Right lobe of liver (tissue), 4 donors: ENCODE measurements around the gene MPG.

Source experiments
- CTCF ChIP-seq, 4 donors: fragments of 200-600 bp in 3 of 4; fragments of 450-650 bp in 1 of 4; IDR thresholded peaks; one replicate each; pipeline versions ENCODE4 v1.5.1 to v1.8.0; 2016 to 2022; ENCODE audit warnings: antibody characterized with exemption in 4 of 4, mild to moderate bottlenecking in 2 of 4
- POLR2A ChIP-seq: fragments of 450-650 bp; IDR thresholded peaks from one replicate; pipeline ENCODE4 v1.6.1; 2017; ENCODE audit warnings: antibody characterized with exemption, mild to moderate bottlenecking
- donor health status: DM: no; HTN: no; CAD: no.
- donor health status: DM: no; HTN: no; CAD: no.
- donor health status: DM: no; HTN: yes; CAD: no.

GRCh38 chr16:88613-89012 is 10.6 kb downstream of the MPG start:
- TF ChIP-seq POLR2A = no peak
- no peak for TF ChIP-seq CTCF (IDR thresholded peaks at IDR 0.05)
